DND-41 (cell line): Measurements from ENCODE around the gene ZFYVE28.

ENCODE experiments used
- CTCF ChIP-seq: IDR thresholded peaks from 2 replicates; pipeline ENCODE4 v1.5.1; 2012; ENCODE audit warnings: borderline replicate concordance, low read length, moderate library complexity, mild to moderate bottlenecking; ENCODE audit not compliant: poor library complexity, severe bottlenecking; ENCODE audit errors: extremely low read depth
- EZH2 ChIP-seq: IDR thresholded peaks from 3 replicates; pipeline ENCODE4 v1.6.1; 2012; ENCODE audit warnings: borderline replicate concordance, low read depth, mild to moderate bottlenecking, moderate library complexity, low read length, inconsistent platforms; ENCODE audit not compliant: severe bottlenecking

GRCh38 chr4:2290974-2291704 is 127.3 kb downstream of the ZFYVE28 start:
- TF ChIP-seq CTCF (no peak), EZH2 (no peak)
